SU-DHL-6 (cell line): Measurements from ENCODE around the gene DSEL.

Experiments
- EZH2phosphoT487 ChIP-seq: fragments of 200-600 bp; sonication (generic), shearing (Covaris generic); conservative IDR thresholded peaks from 2 replicates; pipeline ENCODE4 v1.6.1; 2018; ENCODE audit warnings: mild to moderate bottlenecking, antibody characterized with exemption, low read length, moderate library complexity, mixed read lengths
- TF ChIP-seq, protein P1 (sequence below): fragments of 200-600 bp; sonication (generic); IDR thresholded peaks from one replicate; pipeline ENCODE4 v1.5.1; 2017; ENCODE audit warnings: antibody characterized with exemption, mild to moderate bottlenecking, low read length, moderate library complexity; ENCODE audit not compliant: insufficient read depth, poor library complexity, severe bottlenecking

DNA sequence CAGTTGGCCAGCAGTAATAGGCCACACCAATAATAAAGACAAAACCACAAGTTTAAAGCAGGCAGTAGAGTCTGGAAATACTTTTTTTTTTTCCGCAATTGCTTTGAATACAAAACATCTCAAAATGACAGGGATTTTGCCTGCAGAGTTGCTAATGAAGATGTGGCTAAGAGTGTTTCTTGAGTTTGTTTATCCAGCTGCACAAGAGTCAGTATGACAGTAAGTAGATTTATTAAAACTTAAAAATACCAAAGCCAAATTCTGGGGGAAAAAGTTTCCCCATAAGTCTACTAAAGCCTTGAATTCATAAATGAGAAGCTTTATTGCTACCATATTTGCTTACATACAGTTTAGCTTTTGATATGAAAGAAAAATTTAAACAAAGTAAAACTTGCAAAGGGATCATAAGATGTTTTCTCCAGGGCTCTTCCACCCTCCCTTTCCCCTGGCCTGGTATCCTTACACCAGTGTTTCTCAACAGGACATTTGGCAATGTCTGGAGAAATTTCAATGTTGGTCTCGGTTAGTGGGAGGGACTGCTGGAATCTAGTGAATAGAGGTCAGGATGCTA, 3.9 kb upstream of the DSEL start:
- TF ChIP-seq, protein P1, sequence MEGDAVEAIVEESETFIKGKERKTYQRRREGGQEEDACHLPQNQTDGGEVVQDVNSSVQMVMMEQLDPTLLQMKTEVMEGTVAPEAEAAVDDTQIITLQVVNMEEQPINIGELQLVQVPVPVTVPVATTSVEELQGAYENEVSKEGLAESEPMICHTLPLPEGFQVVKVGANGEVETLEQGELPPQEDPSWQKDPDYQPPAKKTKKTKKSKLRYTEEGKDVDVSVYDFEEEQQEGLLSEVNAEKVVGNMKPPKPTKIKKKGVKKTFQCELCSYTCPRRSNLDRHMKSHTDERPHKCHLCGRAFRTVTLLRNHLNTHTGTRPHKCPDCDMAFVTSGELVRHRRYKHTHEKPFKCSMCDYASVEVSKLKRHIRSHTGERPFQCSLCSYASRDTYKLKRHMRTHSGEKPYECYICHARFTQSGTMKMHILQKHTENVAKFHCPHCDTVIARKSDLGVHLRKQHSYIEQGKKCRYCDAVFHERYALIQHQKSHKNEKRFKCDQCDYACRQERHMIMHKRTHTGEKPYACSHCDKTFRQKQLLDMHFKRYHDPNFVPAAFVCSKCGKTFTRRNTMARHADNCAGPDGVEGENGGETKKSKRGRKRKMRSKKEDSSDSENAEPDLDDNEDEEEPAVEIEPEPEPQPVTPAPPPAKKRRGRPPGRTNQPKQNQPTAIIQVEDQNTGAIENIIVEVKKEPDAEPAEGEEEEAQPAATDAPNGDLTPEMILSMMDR: no peak
- no peak for TF ChIP-seq EZH2phosphoT487
